ENCODE results near the gene DMBT1. TPM values are rescaled to one million over a fixed set of nuclear protein-coding genes. Genes with fewer than 3 reads are reported as not detected.
"Not testable (repeated sequence)": the region's sequence is repeated elsewhere in the genome, so short reads cannot be mapped to it uniquely, and the experiment has no call there.

The DMBT1 gene
- total RNA-seq, 2 donors from 2014 or later, result 0.14 TPM; not detected in 1

DNA sequence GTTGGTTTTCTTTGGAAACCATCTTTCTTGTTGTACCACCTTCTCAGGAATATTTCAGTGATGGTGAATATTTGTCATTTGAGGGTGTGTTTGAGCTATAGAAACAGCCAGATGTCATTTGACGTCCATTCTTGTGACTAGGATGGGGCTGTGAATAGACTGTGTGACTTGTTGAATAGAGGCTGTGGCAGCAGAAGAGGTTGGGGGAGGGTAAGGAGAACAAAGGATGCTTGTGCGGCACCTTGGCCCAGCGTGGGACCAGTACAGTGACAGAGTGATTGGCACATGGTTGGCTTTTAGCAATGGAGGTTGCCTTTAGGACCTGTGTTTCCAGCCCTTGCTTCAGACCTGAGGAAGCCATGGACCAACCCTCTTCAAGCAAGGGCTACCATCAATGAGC lies 11.3 kb downstream of the DMBT1 start:
- no peak for ATAC-seq (ENCODE audit: insufficient number of reproducible peaks, low FRiP score, low read depth)
- Histone ChIP-seq H3K4me1 (ENCODE audit: control insufficient read depth in 1 of 2, low read depth in 2 of 2) (no peaks in the 10 kb centered on the region), H3K27ac (no peak overlapping the region), H3K4me3 (no peak overlapping the region), H3K36me3 (no peaks in the 10 kb centered on the region), H3K9me3 (no peaks in the 10 kb centered on the region), H3K27me3 (replicated peaks; ENCODE audit: insufficient read depth) (no peaks in the 10 kb centered on the region)
- no peak for DNase-seq (ENCODE audit: low spot score)
- TF ChIP-seq, protein P1, sequence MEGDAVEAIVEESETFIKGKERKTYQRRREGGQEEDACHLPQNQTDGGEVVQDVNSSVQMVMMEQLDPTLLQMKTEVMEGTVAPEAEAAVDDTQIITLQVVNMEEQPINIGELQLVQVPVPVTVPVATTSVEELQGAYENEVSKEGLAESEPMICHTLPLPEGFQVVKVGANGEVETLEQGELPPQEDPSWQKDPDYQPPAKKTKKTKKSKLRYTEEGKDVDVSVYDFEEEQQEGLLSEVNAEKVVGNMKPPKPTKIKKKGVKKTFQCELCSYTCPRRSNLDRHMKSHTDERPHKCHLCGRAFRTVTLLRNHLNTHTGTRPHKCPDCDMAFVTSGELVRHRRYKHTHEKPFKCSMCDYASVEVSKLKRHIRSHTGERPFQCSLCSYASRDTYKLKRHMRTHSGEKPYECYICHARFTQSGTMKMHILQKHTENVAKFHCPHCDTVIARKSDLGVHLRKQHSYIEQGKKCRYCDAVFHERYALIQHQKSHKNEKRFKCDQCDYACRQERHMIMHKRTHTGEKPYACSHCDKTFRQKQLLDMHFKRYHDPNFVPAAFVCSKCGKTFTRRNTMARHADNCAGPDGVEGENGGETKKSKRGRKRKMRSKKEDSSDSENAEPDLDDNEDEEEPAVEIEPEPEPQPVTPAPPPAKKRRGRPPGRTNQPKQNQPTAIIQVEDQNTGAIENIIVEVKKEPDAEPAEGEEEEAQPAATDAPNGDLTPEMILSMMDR (IDR thresholded peaks at IDR 0.05), result no peak

DNA sequence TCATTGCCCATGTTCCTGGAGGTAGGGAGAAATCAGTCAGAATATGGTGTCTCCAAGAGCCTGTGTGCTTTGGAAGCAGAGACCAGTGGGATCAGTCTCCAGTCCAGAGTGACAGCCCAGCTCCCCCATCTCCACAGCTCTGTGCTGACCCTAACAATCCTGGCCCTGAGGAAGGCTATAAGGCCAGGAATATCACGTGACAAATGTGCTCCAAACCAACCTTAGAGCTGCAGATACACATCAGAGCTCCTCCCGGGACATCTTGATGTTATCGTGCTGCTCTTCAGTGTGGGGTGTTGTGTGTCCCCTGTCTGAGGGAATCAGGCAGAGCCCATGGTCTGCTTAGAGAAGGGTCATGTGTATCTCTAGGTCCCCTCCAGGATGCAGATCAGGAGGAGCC lies 15.2 kb downstream of the DMBT1 start:
- TF ChIP-seq, protein P1 (IDR thresholded peaks at IDR 0.05), result no peak
- Histone ChIP-seq H3K4me1 (ENCODE audit: control insufficient read depth in 1 of 2, low read depth in 2 of 2) (no peaks in the 10 kb centered on the region), H3K4me3 (no peak overlapping the region), H3K36me3 (no peaks in the 10 kb centered on the region), H3K27me3 (replicated peaks; ENCODE audit: insufficient read depth) (no peaks in the 10 kb centered on the region), H3K9me3 (no peaks in the 10 kb centered on the region), H3K27ac (no peak overlapping the region)
- DNase-seq (ENCODE audit: low spot score) (no peak), ATAC-seq (ENCODE audit: insufficient number of reproducible peaks, low FRiP score, low read depth) (no peak)

DNA sequence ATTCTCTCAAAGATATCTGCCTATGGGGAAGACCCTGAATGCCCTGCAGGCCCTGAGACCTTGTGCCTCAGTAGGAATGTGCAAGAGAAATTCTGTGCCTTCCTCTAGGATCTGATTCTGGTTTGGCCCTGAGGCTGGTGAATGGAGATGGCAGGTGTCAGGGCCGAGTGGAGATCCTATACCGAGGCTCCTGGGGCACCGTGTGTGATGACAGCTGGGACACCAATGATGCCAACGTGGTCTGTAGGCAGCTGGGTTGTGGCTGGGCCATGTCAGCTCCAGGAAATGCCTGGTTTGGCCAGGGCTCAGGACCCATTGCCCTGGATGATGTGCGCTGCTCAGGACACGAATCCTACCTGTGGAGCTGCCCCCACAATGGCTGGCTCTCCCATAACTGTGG lies 15.7 kb downstream of the DMBT1 start:
- Histone ChIP-seq H3K27ac (no peak overlapping the region), H3K4me3 (no peak overlapping the region), H3K9me3 (no peaks in the 10 kb centered on the region), H3K4me1 (ENCODE audit: control insufficient read depth in 1 of 2, low read depth in 2 of 2) (no peaks in the 10 kb centered on the region), H3K36me3 (no peaks in the 10 kb centered on the region), H3K27me3 (replicated peaks; ENCODE audit: insufficient read depth) (no peaks in the 10 kb centered on the region)
- no peak for DNase-seq (ENCODE audit: low spot score)
- no peak for ATAC-seq (ENCODE audit: insufficient number of reproducible peaks, low FRiP score, low read depth)
- TF ChIP-seq, protein P1 (IDR thresholded peaks at IDR 0.05), result no peak

DNA sequence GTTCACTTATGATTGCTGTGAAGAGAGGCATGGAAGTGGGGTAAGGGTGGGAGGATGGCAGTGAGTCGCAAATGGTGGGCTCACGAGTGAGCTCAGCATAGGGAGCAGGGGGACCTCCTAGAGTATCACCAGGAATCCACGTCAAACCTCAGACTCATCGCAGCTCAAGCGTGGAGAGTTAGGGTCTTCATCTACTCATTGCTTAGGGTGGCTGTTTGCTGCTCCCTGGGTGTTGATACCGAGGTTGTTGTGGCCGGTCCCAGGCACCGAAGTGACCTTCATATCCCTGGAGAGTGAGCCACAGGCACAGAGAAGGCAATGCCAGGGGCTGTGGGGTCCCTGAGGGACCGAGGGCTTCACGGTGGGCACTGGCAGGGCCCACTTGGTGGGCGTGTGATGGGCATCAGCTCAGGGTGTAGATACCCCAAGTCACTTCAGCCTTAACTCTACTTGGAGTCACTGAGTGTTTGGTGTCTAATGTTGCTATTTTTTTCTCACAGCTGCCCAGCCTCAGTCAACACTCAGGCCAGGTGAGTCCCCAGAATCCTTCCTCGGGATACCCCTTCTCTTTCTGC lies 16.8 kb downstream of the DMBT1 start:
- TF ChIP-seq, protein P1 (IDR thresholded peaks at IDR 0.05), result no peak
- Histone ChIP-seq H3K4me1 (ENCODE audit: control insufficient read depth in 1 of 2, low read depth in 2 of 2) (no peaks in the 10 kb centered on the region), H3K27ac (no peak overlapping the region), H3K27me3 (replicated peaks; ENCODE audit: insufficient read depth) (no peaks in the 10 kb centered on the region), H3K36me3 (no peaks in the 10 kb centered on the region), H3K9me3 (no peaks in the 10 kb centered on the region), H3K4me3 (no peak overlapping the region)
- ATAC-seq (ENCODE audit: insufficient number of reproducible peaks, low FRiP score, low read depth) (no peak), DNase-seq (ENCODE audit: low spot score) (no peak)

DNA sequence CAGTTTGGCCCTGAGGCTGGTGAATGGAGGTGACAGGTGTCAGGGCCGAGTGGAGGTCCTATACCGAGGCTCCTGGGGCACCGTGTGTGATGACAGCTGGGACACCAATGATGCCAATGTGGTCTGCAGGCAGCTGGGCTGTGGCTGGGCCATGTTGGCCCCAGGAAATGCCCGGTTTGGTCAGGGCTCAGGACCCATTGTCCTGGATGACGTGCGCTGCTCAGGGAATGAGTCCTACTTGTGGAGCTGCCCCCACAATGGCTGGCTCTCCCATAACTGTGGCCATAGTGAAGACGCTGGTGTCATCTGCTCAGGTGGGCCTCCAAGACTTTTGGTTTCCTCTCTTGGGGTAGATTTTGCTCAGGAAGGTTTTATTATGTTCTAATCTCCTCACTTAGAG lies 25.5 kb downstream of the DMBT1 start:
- H3K9me3 ChIP-seq; H3K4me1 ChIP-seq (ENCODE audit: control insufficient read depth in 1 of 2, low read depth in 2 of 2); H3K27ac ChIP-seq; H3K27me3 ChIP-seq (replicated peaks; ENCODE audit: insufficient read depth); H3K4me3 ChIP-seq; DNase-seq (ENCODE audit: low spot score); ATAC-seq (ENCODE audit: insufficient number of reproducible peaks, low FRiP score, low read depth); H3K36me3 ChIP-seq: not testable (repeated sequence)
